ENCODE measurements around the gene TCEAL6. TPM values are rescaled to one million over a fixed set of nuclear protein-coding genes. Genes with fewer than 3 reads are reported as not detected.
A peak's percentile ranks its signal among the peaks of the same experiment; 100 is the strongest.
"Not testable (repeated sequence)": the region's sequence is repeated elsewhere in the genome, so short reads cannot be mapped to it uniquely, and the experiment has no call there.

The TCEAL6 gene
- not detected for total RNA-seq
- not detected for total RNA-seq (2013)

GRCh38 chrX:102142274-102142673 is at the start of gene TCEAL6:
Gene TCEAL6, minus strand, starts transcription at chrX:102142481.
- no CpG with 5 or more reads among the region's 31 CpGs for WGBS (ENCODE audit: insufficient coverage)
- H3K27ac Mint-ChIP-seq, ATAC-seq: not testable (repeated sequence)

GRCh38 chrX:102185967-102186720 is 43.9 kb upstream of the TCEAL6 start:
- H3K9me3 ChIP-seq (ENCODE audit: control insufficient read depth, insufficient read depth, low read length), result no peaks in the 10 kb centered on the region
- Mint-ChIP-seq H3K27me3 (ENCODE audit: low read depth in 2 of 2) (peaks cover 0 to 12% of the 10 kb centered on the region in 2 donors), H3K4me3 (no peak overlapping the region), H3K27ac (no peak overlapping the region), H3K4me1 (no peaks in the 10 kb centered on the region), H3K9me3 (peaks cover 4% of the 10 kb centered on the region in 2 donors), H3K36me3 (no peaks in the 10 kb centered on the region)
- H3K36me3 ChIP-seq (ENCODE audit: control insufficient read depth, insufficient read depth, low read length), result no peaks in the 10 kb centered on the region
- H3K27me3 ChIP-seq (ENCODE audit: control insufficient read depth, insufficient read depth, low read length), result no peaks in the 10 kb centered on the region
- DNase-seq (no peak), ATAC-seq (no peak)
- no peaks in the 10 kb centered on the region for H3K4me1 ChIP-seq (ENCODE audit: control insufficient read depth, insufficient read depth, low read length)
- H3K4me3 ChIP-seq (ENCODE audit: low read length), result no peak overlapping the region
- no peak overlapping the region for H3K27ac ChIP-seq (ENCODE audit: low read length)
- WGBS (ENCODE audit: insufficient coverage), result 85% methylated on average over 6 of the region's 7 CpGs
- intact Hi-C loops (cut with micrococcal nuclease), result no loop called here
- TF ChIP-seq CTCF (IDR thresholded peaks at IDR 0.05), result no peak

More at GRCh38 chrX:102142274-102142673, at the start of gene TCEAL6:
- H3K4me3 ChIP-seq (ENCODE audit: low read length); DNase-seq; H3K4me1 ChIP-seq (ENCODE audit: control insufficient read depth, insufficient read depth, low read length); H3K36me3 Mint-ChIP-seq; H3K9me3 ChIP-seq (ENCODE audit: control insufficient read depth, insufficient read depth, low read length); intact Hi-C loops (cut with micrococcal nuclease); H3K27ac ChIP-seq (ENCODE audit: low read length); H3K4me3 Mint-ChIP-seq; H3K4me1 Mint-ChIP-seq; H3K27me3 ChIP-seq (ENCODE audit: control insufficient read depth, insufficient read depth, low read length); H3K9me3 Mint-ChIP-seq; H3K36me3 ChIP-seq (ENCODE audit: control insufficient read depth, insufficient read depth, low read length): not testable (repeated sequence)
- peaks cover 17 to 51% of the 10 kb centered on the region in 2 donors for H3K27me3 Mint-ChIP-seq (ENCODE audit: low read depth in 2 of 2)

- peak within 1 kb of the TSS; percentile 81 to 90 for H3K27ac Mint-ChIP-seq
- 0% methylated on average over 12 of the region's 15 CpGs for WGBS (ENCODE audit: insufficient coverage)
- intact Hi-C loops (cut with micrococcal nuclease), result no loop called here
These were observed 13.5 kb upstream of the TCEAL6 start, which contains the start of gene BEX5 for GRCh38 chrX:102155806-102156179. Gene BEX5, minus strand, starts transcription at chrX:102155977. Its CDS starts 1,712 bp downstream, at chrX:102154265.

More at GRCh38 chrX:102155806-102156179, 13.5 kb upstream of the TCEAL6 start, which contains the start of gene BEX5:
- Mint-ChIP-seq H3K4me1 (peaks cover 19 to 23% of the 10 kb centered on the region in 2 donors), H3K36me3 (no peaks in the 10 kb centered on the region), H3K9me3 (no peaks in the 10 kb centered on the region), H3K4me3 (peak within 1 kb of the TSS; percentile 97), H3K27me3 (ENCODE audit: low read depth in 2 of 2) (peaks cover 12 to 32% of the 10 kb centered on the region in 2 donors)
- H3K36me3 ChIP-seq (ENCODE audit: control insufficient read depth, insufficient read depth, low read length), result no peaks in the 10 kb centered on the region
- DNase-seq (peak in 1 of 2 donors; percentile 80), ATAC-seq (peak; percentile 91 to 97 (median 96))
- no peaks in the 10 kb centered on the region for H3K27me3 ChIP-seq (ENCODE audit: control insufficient read depth, insufficient read depth, low read length)
- peak within 1 kb of the TSS; percentile 52 for H3K27ac ChIP-seq (ENCODE audit: low read length)
- peak within 1 kb of the TSS; percentile 53 for H3K4me3 ChIP-seq (ENCODE audit: low read length)
- no peaks in the 10 kb centered on the region for H3K9me3 ChIP-seq (ENCODE audit: control insufficient read depth, insufficient read depth, low read length)
- TF ChIP-seq CTCF (IDR thresholded peaks at IDR 0.05), result no peak
- peaks cover 5% of the 10 kb centered on the region for H3K4me1 ChIP-seq (ENCODE audit: control insufficient read depth, insufficient read depth, low read length)

Data from natural killer cell (primary cell).